ENCODE measurements around the gene KRTAP10-3. TPM values are rescaled to one million over a fixed set of nuclear protein-coding genes. Genes with fewer than 3 reads are reported as not detected.

KRTAP10-3 gene
- total RNA-seq, 3 donors from 2014 or later: not detected

DNA sequence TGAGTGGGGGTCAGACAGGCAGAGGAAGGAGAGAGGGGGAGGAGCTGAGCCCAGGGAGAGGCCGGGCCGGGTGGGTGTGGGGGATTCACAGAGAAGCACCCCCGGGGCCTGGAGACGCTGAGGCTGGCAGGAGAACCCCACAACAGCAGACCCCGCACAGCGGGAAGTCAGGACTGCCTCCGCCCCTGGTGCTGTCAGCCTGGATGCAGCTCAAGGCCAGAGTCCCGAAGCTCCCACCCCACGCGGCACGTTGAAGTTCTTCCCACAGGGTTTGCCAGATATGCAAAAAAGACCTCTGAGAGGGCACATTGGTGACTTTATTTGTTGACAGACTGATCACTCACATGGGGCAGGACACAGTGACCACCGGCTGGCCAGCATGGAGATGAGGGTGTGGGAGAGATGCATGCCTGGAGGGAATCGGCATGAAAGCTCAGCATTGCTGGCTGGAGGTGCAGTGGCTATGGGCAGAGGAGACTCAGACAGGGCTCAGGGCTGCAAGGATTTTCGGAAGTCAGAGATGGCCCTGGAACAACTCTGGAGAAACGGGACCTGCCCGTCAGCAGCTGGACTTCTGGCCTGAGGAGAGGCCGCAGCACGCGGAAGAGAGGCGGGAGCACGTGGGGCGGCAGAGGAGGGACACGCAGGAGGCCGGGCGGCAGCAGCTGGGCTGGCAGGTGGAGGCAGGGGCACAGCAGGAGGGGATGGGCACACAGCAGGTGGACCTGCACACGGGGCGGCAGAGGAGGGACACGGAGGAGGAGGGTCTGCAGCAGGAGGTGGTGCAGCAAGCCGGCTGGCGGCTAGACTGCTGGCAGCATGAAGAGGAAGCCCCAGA is 885 bp downstream of the KRTAP10-3 start:
- TF ChIP-seq POLR2AphosphoS5 (IDR thresholded peaks at IDR 0.05) (no peak), POLR2A (IDR thresholded peaks at IDR 0.05) (no peak)
- TF ChIP-seq, protein P1, sequence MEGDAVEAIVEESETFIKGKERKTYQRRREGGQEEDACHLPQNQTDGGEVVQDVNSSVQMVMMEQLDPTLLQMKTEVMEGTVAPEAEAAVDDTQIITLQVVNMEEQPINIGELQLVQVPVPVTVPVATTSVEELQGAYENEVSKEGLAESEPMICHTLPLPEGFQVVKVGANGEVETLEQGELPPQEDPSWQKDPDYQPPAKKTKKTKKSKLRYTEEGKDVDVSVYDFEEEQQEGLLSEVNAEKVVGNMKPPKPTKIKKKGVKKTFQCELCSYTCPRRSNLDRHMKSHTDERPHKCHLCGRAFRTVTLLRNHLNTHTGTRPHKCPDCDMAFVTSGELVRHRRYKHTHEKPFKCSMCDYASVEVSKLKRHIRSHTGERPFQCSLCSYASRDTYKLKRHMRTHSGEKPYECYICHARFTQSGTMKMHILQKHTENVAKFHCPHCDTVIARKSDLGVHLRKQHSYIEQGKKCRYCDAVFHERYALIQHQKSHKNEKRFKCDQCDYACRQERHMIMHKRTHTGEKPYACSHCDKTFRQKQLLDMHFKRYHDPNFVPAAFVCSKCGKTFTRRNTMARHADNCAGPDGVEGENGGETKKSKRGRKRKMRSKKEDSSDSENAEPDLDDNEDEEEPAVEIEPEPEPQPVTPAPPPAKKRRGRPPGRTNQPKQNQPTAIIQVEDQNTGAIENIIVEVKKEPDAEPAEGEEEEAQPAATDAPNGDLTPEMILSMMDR (IDR thresholded peaks at IDR 0.05): no peak
- H3K27me3 ChIP-seq: peaks cover 0 to 35% of the 10 kb centered on the region in 2 donors
- H3K4me1 ChIP-seq: no peaks in the 10 kb centered on the region
- intact Hi-C loops (cut with DNase I; ENCODE audit: low total_unique reads): no loop called here
- peaks cover 6 to 7% of the 10 kb centered on the region in 2 donors for H3K9me3 ChIP-seq
- DNase-seq (ENCODE audit: low spot score in 2 of 2): peak in 1 of 2 donors; percentile 50
- H3K4me3 ChIP-seq: no peak overlapping the region
- no peaks in the 10 kb centered on the region for H3K36me3 ChIP-seq
- H3K27ac ChIP-seq: no peak overlapping the region

DNA sequence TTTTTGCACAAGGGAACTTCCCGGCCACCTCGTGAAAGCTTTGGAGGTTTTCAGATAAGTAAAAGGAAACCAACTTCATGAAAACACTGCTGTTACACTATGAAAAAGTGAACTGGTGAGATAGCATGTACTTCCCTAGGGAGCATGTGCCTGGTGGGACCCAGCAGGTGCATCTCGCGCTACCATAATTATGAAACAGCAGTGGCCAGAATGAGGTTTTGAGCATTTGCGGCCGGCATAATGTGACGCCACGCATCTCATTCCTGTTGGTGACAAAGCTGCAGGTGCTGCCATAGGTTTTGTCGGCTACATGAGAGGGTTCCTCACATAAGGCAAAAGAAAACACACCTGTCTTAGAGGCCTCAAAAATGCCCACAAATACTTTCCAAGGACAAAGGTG is 1.7 kb downstream of the KRTAP10-3 start:
- intact Hi-C loops (cut with DNase I; ENCODE audit: low total_unique reads): no loop called here
- Histone ChIP-seq H3K9me3 (peaks cover 5 to 6% of the 10 kb centered on the region in 2 donors), H3K36me3 (no peaks in the 10 kb centered on the region), H3K4me3 (no peak overlapping the region), H3K27ac (no peak overlapping the region), H3K27me3 (peaks cover 0 to 43% of the 10 kb centered on the region in 2 donors), H3K4me1 (no peaks in the 10 kb centered on the region)
- no peak for DNase-seq (ENCODE audit: low spot score in 2 of 2)
- TF ChIP-seq, protein P1 (IDR thresholded peaks at IDR 0.05): no peak
- TF ChIP-seq POLR2AphosphoS5 (IDR thresholded peaks at IDR 0.05) (no peak), POLR2A (IDR thresholded peaks at IDR 0.05) (no peak)

DNA sequence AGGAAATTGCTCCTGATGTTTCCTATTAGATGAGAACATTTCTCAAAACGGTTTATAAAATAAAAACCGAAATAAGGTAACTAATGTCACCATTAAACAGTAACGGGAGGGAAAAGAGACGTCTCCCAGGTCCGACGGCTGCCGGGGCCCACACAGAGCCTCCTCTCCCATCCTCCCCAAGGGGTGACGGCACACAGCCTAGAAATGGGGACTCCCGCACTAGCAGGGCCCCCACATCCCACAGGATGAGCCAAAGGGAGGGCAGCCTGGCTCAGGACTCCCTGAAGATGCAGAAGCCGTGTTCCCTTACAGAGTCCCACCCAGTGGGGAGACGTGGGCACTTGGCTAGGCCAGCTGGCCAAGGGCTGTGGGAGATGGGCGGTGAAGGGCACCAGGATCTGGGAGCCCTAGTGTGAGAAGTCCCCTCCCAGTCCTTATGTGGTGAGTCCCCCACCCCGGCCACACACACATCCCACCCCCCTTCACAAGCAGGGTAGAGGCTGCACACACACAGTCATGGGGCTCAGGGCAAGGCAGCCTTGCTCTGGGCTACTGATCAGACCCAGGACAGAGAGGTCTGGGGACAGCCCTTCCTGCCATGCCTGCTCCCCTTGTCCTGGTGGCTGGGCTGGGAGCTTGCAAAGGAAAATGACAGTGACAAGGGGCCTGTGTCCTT is 3.3 kb downstream of the KRTAP10-3 start:
- TF ChIP-seq POLR2AphosphoS5 (IDR thresholded peaks at IDR 0.05) (no peak), POLR2A (IDR thresholded peaks at IDR 0.05) (no peak)
- TF ChIP-seq, protein P1 (IDR thresholded peaks at IDR 0.05): no peak
- Histone ChIP-seq H3K36me3 (no peaks in the 10 kb centered on the region), H3K4me1 (no peaks in the 10 kb centered on the region), H3K27me3 (peaks cover 0 to 46% of the 10 kb centered on the region in 2 donors), H3K27ac (no peak overlapping the region), H3K4me3 (no peak overlapping the region), H3K9me3 (peaks cover 5 to 6% of the 10 kb centered on the region in 2 donors)
- intact Hi-C loops (cut with DNase I; ENCODE audit: low total_unique reads): no loop called here
- peak in 1 of 2 donors; percentile 38 for DNase-seq (ENCODE audit: low spot score in 2 of 2)

DNA sequence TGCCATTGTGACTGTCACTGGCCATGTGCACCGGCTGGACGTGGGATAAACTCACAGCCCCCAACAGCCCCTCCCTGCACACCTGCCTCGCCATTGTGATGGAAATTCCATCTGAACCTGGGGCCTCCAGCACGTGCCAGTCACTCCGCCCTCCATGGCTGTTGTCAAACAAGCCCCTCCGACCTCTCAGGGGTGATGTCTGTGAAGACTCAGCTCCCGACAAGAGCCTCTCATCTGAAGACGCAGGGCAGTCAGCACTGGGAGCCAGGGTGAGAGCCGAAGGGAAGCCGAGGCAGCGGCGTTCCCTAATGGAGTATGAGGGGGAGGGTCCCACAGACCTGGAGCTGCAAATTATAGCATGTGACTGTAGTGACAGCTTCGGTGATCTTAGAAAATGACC is 5.9 kb downstream of the KRTAP10-3 start:
- peaks cover 0 to 62% of the 10 kb centered on the region in 2 donors for H3K27me3 ChIP-seq
- no peaks in the 10 kb centered on the region for H3K36me3 ChIP-seq
- TF ChIP-seq POLR2AphosphoS5 (IDR thresholded peaks at IDR 0.05) (no peak), POLR2A (IDR thresholded peaks at IDR 0.05) (no peak)
- TF ChIP-seq, protein P1 (IDR thresholded peaks at IDR 0.05): no peak
- peaks cover 0 to 5% of the 10 kb centered on the region in 2 donors for H3K9me3 ChIP-seq
- DNase-seq (ENCODE audit: low spot score in 2 of 2): peak in 1 of 2 donors; percentile 34
- intact Hi-C loops (cut with DNase I; ENCODE audit: low total_unique reads): no loop called here
- H3K4me1 ChIP-seq: no peaks in the 10 kb centered on the region
- H3K27ac ChIP-seq: no peak overlapping the region
- no peak overlapping the region for H3K4me3 ChIP-seq

DNA sequence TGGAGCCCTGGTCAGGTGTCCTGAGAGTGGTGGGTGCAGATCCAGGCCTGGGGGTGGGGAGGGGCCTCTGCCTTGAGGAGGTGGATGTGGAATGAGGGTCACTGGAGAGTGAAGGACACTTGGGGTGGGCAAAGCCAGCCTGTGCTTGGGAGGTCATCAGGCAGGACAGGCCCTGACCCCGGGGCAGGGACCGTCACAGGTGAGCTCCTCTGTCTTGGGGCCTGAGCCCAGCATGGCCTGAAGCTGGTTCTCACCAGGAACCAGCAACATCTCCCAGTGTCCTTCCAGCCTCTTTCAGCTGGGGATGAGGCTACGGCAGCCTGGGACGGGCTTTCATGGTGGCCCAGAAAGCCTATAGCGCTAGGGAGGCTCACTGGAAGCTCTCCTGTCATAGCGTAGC is 6.5 kb downstream of the KRTAP10-3 start:
- H3K4me3 ChIP-seq: no peak overlapping the region
- peak in 1 of 2 donors; percentile 37 for DNase-seq (ENCODE audit: low spot score in 2 of 2)
- peaks cover 0 to 57% of the 10 kb centered on the region in 2 donors for H3K27me3 ChIP-seq

More for the DNA sequence above, 6.5 kb downstream of the KRTAP10-3 start:
- intact Hi-C loops (cut with DNase I; ENCODE audit: low total_unique reads): no loop called here
- Histone ChIP-seq H3K9me3 (peaks cover 0 to 5% of the 10 kb centered on the region in 2 donors), H3K27ac (no peak overlapping the region), H3K36me3 (no peaks in the 10 kb centered on the region), H3K4me1 (no peaks in the 10 kb centered on the region)
- TF ChIP-seq POLR2A (IDR thresholded peaks at IDR 0.05) (no peak), POLR2AphosphoS5 (IDR thresholded peaks at IDR 0.05) (no peak)
- TF ChIP-seq, protein P1 (IDR thresholded peaks at IDR 0.05): no peak

Measured in breast epithelium (tissue), 4 donors.